Activated CD4-positive, alpha-beta T cell treated with anti-CD3 and anti-CD28 coated beads, Interleukin-2, amount 10 ng/mL, durations not matched to agents 7 days and 5 days (primary cell): ENCODE results near the gene CXXC1. TPM values are rescaled to one million over a fixed set of nuclear protein-coding genes. Genes with fewer than 3 reads are reported as not detected.

Source experiments
- CTCF ChIA-PET: fragments of 350-600 bp; sonication (Branson Sonifier 250); formaldehyde crosslinking; loops from one replicate; lab custom pipeline; 2021; ENCODE audit warnings: antibody characterized with exemption; lab: Charles Lee
- POLR2A ChIA-PET: fragments of 350-600 bp; sonication (Branson Sonifier 250); formaldehyde crosslinking; loops from one replicate; lab custom pipeline; 2021; ENCODE audit warnings: antibody characterized with exemption; lab: Charles Lee
- DNase-seq: peaks from one replicate; pipeline ENCODE4 v3.0.0-alpha.2; 2020
- H3K27ac Mint-ChIP-seq: one replicate; pipeline ENCODE4 v1.8.0; 2021; ENCODE audit warnings: mild to moderate bottlenecking, moderate library complexity, mixed read lengths
- H3K27me3 Mint-ChIP-seq: one replicate; pipeline ENCODE4 v1.8.0; 2021; ENCODE audit warnings: mixed read lengths
- H3K36me3 Mint-ChIP-seq: one replicate; pipeline ENCODE4 v1.8.0; 2021; ENCODE audit warnings: low read depth, mixed read lengths
- H3K4me1 Mint-ChIP-seq: one replicate; pipeline ENCODE4 v1.8.0; 2021; ENCODE audit warnings: mixed read lengths
- H3K4me3 Mint-ChIP-seq: one replicate; pipeline ENCODE4 v1.8.0; 2021; ENCODE audit warnings: mild to moderate bottlenecking, moderate library complexity, mixed read lengths
- H3K9me3 Mint-ChIP-seq: one replicate; pipeline ENCODE4 v1.8.0; 2021; ENCODE audit warnings: mixed read lengths
- total RNA-seq, 2 experiments: library from RNA; stranded (reverse); gene quantifications; one replicate each; pipeline ENCODE4 v1.2.3, GENCODE V29; 2021

CXXC1 gene
- 100 to 1,000 TPM; 125 to 139 TPM for total RNA-seq

DNA sequence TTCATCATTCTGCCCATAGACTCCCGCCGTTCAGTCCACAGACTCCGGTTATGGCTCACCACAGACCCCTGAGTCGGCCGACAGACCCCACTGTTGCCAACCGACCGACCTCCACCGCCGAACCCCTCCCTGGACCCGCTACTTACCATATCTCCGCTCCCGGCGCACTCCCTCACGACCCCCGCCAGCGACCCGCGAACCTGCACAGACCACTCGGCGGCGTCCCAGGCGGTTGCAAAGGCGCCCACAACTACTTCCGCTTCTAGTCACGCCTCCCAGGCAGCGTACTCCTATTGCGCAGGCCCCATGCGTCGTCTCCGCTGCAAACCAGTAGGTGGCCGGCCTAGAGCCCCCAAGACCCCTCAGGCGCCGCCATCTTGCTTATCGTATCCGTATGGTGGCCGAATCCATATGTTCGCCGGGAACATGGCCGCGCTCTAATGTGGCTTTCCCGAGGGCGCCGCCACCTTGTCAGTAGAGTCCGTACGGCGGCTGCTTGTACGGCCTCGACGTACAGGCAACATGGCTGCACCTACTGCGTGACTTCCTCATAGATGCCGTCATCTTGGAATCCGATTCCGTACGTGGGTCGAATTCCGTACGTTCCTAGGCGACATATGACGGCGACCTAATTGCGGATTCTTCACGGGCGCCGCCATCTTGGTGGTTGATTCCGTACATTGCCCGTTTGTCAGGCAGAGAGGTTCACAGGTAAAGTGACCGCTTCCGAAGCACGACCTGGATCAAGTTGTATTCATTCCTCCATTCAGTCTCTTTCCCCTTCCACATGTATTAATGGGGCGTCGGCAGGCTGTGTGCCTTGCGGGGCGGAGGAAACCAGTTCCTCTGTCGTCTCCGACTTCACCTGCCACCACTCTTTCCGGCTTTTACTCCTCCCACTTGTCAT, at the start of gene CXXC1:
Gene CXXC1 (minus strand): TSS at position 252 of the 907 bp plus-strand sequence. CDS start 103 bp downstream, at position 149.
- Mint-ChIP-seq H3K27ac (peak within 1 kb of the TSS; percentile 97), H3K4me1 (peaks cover 37% of the 10 kb centered on the region), H3K4me3 (peak within 1 kb of the TSS; percentile 99), H3K27me3 (no peaks in the 10 kb centered on the region), H3K36me3 (peaks cover 39% of the 10 kb centered on the region), H3K9me3 (no peaks in the 10 kb centered on the region)
- CTCF ChIA-PET: no interaction called here
- peak; percentile 97 for DNase-seq
- POLR2A ChIA-PET: no interaction called here

DNA sequence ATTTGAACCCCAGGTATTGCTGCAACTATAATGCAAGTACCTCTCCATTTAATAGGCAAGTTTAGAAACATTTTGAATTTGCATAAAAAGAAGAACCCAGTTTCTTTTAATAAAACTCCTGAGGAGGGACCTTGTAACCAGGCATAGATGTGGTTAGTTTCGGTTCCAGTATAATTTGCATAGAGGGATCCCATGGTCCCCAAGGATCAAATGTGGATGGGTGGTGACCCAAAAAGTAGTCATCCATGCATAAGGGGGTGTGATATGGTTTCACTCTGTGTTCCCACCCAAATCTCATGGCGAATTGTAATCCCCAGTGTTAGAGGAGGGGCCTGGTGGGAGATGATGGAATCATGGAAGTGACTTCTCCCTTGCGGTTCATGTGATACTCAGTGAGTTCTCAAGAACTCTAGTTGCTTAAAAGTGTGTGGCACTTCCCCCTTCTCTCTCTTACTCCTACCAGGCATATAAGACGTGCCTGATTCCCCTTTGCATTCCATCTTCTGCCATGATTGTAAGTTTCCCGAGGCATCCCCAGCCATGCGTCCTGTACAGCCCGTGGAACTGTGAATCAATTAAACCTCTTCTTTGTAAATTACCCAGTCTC, 47.2 kb upstream of the CXXC1 start:
- ChIA-PET POLR2A (no interaction called here), CTCF (no interaction called here)
- no peak overlapping the region for H3K4me3 Mint-ChIP-seq
- no peaks in the 10 kb centered on the region for H3K9me3 Mint-ChIP-seq
- H3K4me1 Mint-ChIP-seq: no peaks in the 10 kb centered on the region
- H3K27ac Mint-ChIP-seq: no peak overlapping the region
- H3K27me3 Mint-ChIP-seq: peaks cover 10% of the 10 kb centered on the region
- DNase-seq: no peak
- no peaks in the 10 kb centered on the region for H3K36me3 Mint-ChIP-seq

DNA sequence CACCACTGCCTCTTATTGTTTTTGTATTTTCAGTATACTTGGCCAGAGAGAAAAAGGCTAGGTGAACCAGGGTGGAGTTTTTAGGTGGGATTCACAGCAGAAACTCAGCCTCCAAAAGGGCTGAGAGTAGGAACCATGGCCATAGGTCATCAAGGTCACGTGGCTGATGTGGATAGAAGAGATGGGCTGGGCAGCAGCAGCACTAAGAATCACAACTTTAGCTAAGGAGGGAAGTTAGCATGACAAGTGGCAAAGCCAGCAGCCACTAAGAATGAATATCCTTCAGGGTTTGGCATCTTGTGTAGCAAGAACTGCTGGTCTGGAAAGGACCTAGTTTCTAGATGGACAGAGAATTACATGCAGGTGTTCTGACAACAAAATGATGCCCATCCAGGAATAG, 44.2 kb upstream of the CXXC1 start:
- POLR2A ChIA-PET: no interaction called here
- Mint-ChIP-seq H3K9me3 (no peaks in the 10 kb centered on the region), H3K27me3 (peaks cover 20% of the 10 kb centered on the region), H3K36me3 (no peaks in the 10 kb centered on the region), H3K27ac (no peak overlapping the region), H3K4me1 (no peaks in the 10 kb centered on the region), H3K4me3 (no peak overlapping the region)
- CTCF ChIA-PET: no interaction called here
- DNase-seq: no peak

DNA sequence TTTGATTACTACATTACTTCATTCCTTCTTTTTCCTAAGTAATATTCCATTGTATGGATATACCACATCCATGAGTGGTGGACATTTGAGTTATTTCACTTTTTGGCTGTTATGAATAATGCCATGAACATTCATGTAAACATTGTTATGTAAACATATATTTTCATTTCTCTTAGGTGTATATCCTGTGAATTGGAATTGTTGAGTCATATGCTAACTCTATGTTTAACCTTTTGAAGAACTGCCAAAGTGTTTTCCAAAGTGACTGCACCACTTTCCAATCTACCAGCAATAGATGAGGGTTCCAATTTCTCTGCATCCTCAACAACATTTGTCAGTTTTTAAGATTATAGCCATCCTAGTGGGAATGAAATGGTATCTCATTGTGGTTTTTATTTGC, 42.7 kb upstream of the CXXC1 start:
- Mint-ChIP-seq H3K27me3 (peaks cover 25% of the 10 kb centered on the region), H3K36me3 (no peaks in the 10 kb centered on the region)
- DNase-seq: no peak

DNA sequence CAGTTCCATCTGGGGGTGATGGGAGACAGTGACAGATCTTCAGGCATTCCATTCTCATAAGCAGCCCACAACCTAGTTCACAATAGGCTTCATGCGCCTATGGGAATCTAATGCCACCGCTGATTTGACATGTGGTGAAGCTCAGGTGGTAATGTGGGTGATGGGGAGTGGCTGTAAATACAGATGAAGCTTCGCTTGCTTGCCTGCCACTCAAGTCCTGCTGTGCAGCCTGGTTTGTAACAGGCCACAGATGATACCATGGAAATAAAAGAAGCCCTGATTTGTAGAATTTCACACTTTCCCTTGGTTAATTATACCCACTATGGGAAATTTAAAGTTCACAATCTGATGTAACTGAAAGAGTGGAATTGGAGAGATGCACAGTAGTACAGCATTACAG, 40.5 kb upstream of the CXXC1 start:
- peaks cover 27% of the 10 kb centered on the region for H3K27me3 Mint-ChIP-seq
- no peaks in the 10 kb centered on the region for H3K36me3 Mint-ChIP-seq
- H3K4me3 Mint-ChIP-seq: no peak overlapping the region
- CTCF ChIA-PET: no interaction called here
- POLR2A ChIA-PET: no interaction called here
- H3K9me3 Mint-ChIP-seq: no peaks in the 10 kb centered on the region
- no peak overlapping the region for H3K27ac Mint-ChIP-seq
- H3K4me1 Mint-ChIP-seq: no peaks in the 10 kb centered on the region
- DNase-seq: no peak

More for the DNA sequence above, 42.7 kb upstream of the CXXC1 start:
- H3K4me1 Mint-ChIP-seq: no peaks in the 10 kb centered on the region
- H3K9me3 Mint-ChIP-seq: no peaks in the 10 kb centered on the region
- H3K27ac Mint-ChIP-seq: no peak overlapping the region
- ChIA-PET POLR2A (no interaction called here), CTCF (no interaction called here)
- H3K4me3 Mint-ChIP-seq: no peak overlapping the region

DNA sequence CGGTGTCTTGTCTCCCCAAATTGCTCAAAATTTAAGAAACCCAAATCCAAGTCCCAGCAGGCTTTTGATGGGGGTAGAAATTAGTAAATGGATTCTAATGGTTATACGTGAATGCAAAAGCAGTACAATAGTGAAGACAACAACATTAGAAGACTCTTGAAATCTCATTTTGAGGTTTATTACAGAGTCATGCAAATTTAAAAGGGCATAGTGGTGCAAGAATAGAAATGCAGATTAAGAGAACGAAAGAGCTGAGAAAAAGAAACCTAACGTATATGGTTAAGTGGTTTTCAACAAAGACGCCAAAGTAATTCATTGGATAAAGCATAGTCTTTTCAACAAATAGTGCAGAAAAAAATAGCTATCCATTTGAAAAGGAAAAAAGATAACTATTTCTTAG, 33.2 kb upstream of the CXXC1 start:
- DNase-seq: no peak
- POLR2A ChIA-PET: no interaction called here
- CTCF ChIA-PET: interaction anchor here (0.6 to 1.7 kb wide), 2 partner anchors 13 to 31 kb away, joined by 3 to 8 read pairs; no protein-coding TSS in a partner anchor
- Mint-ChIP-seq H3K27ac (peak overlapping the region; percentile 87), H3K9me3 (no peaks in the 10 kb centered on the region), H3K4me3 (peak overlapping the region; percentile 47), H3K27me3 (peaks cover 24% of the 10 kb centered on the region), H3K36me3 (no peaks in the 10 kb centered on the region), H3K4me1 (peaks cover 16% of the 10 kb centered on the region)

DNA sequence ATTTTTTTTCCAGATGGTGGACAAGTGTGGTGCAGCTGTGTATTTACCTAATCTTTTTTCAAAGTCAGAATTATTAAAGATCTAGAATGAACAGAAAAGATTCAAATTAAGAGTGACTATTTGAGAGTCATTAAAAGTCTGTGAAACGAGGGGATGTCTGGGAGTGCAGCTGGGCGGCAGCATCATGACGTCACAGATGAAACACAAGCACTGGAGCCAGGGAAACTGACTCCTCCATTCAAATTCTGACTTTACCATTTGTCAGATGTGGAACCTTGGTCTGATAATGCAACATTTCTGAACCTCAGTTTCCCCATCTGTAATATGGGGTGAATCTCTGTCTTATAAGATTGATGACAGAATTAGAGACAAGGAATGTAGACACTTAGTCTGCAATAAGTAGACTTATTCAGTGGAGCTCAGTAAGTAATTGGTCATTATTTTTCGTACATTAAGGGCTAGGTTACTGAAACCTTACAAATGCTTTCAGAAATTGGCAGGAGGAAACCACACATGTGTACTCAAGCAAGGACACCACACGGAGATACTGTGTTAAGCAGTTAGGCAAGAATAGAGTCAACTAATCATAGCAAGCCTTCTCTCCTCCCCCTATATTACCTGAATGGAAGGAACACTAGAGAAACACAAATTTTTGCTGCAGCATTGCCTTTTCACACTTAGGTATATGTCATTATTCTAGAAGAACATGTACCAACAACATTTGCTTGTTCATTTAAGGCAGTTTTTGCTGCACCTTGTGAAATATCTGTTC, 27.8 kb upstream of the CXXC1 start:
- H3K4me3 Mint-ChIP-seq: no peak overlapping the region
- ChIA-PET POLR2A (no interaction called here), CTCF (no interaction called here)
- no peaks in the 10 kb centered on the region for H3K9me3 Mint-ChIP-seq
- H3K4me1 Mint-ChIP-seq: peaks cover 8% of the 10 kb centered on the region
- no peaks in the 10 kb centered on the region for H3K36me3 Mint-ChIP-seq
- DNase-seq: no peak
- H3K27ac Mint-ChIP-seq: no peak overlapping the region
- H3K27me3 Mint-ChIP-seq: peaks cover 43% of the 10 kb centered on the region

DNA sequence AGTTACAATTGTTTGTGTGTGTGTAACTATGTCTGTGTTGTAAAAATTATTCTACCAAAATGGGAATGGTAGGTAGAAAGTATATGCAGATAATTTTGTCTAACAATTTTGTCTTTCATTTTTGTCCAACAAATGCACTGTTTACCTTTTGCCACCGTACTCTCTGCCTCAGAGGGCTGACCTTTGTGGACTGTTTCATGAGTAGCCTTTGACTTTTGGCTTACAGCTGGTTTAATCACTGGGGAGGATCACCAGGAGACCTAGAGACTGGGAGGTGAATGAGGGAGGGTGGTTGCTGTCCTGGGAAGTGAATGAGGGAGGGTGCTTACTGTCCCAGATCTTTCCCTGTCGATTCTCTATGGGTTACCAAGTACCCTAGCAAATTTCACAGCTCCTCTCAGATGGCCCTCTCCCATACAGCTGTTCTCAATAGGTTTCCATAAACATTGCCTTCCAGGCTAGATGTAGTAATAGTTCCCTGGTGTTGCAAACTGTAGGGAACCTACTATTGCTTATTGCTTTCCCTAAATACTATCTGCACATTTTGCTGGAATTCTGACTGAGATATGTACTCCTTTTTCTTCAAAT, 26.5 kb upstream of the CXXC1 start:
- Mint-ChIP-seq H3K9me3 (no peaks in the 10 kb centered on the region), H3K4me1 (peaks cover 3% of the 10 kb centered on the region), H3K36me3 (no peaks in the 10 kb centered on the region), H3K27me3 (peaks cover 43% of the 10 kb centered on the region), H3K4me3 (no peak overlapping the region), H3K27ac (no peak overlapping the region)
- no peak for DNase-seq
- ChIA-PET POLR2A (no interaction called here), CTCF (interaction anchor here (1.4 kb wide), 2 partner anchors 32 to 43 kb away, joined by 3 to 4 read pairs; partner anchors contain the start of gene MBD1)

DNA sequence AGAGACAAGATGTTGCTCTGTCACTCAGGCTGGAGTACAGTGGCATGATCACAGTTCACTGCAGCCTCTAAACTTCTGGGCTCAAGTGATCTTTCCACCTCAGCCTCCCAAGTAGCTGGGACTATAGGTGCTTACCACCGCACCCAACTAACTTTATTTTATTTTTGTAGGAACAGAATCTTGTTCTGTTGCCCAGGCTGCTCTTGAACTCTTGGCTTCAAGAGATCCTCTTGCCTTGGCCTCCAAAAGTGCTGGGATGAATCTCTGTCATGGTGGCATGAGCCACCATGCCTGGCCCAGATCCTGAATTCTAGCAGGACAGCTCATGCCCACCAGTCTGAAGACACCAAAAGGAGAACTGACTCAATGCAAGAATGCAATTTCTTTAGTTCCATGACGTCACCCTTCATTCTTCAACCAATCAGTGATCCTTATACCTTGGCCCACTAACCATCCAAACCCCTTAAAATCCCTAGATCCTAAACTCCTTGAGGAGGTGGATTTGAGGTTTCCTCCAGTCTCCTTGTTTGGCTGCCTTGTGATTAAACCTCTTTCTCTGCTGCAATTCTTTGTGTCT, 25.6 kb upstream of the CXXC1 start:
- H3K27me3 Mint-ChIP-seq: peaks cover 40% of the 10 kb centered on the region
- H3K9me3 Mint-ChIP-seq: peaks cover 3% of the 10 kb centered on the region
- peaks cover 6% of the 10 kb centered on the region for H3K4me1 Mint-ChIP-seq
- no peak overlapping the region for H3K4me3 Mint-ChIP-seq
- ChIA-PET CTCF (interaction anchor here (0.8 to 1.4 kb wide), 3 partner anchors 23 to 44 kb away, joined by 3 to 4 read pairs (median 3); partner anchors contain the start of gene MBD1), POLR2A (no interaction called here)
- no peak for DNase-seq
- no peak overlapping the region for H3K27ac Mint-ChIP-seq
- H3K36me3 Mint-ChIP-seq: no peaks in the 10 kb centered on the region

DNA sequence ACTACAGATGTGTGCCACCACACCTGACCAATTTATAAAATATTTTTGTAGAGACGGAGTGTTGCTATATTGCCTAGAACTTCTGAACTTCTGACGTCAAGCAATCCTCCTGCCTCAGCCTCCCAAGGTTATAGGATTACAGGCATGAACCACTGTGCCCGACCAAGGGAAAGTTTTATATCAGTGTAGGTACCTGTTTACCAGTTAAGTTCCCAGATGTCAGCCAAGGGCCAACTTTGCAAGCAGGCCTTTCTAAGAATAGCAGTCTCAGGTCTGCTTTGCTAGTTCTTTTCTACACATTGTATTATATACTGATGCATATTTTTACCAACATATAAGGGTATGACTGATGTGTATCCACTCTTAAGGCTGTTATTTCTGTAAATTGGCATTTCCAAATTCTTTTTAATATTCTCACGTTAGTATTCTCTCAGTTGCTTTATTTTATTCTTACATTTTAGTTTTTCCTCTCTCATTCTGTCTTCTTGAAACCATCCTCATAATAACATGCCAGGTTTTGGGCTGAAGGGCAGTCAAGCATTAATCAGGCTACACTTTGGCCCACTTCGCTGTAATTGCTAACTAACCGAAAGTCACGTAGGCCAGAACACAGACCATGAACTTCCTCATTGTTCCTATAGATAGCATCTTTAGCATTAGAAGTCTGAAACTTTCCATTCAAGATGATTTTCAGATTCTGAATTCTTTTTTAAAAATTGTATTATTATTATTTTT, 25.0 kb upstream of the CXXC1 start:
- peaks cover 37% of the 10 kb centered on the region for H3K27me3 Mint-ChIP-seq
- POLR2A ChIA-PET: no interaction called here
- H3K27ac Mint-ChIP-seq: no peak overlapping the region
- CTCF ChIA-PET: interaction anchor here (0.8 to 1.4 kb wide), 2 partner anchors 22 to 45 kb away, joined by 3 to 4 read pairs; no protein-coding TSS in a partner anchor
- H3K4me3 Mint-ChIP-seq: no peak overlapping the region
- H3K9me3 Mint-ChIP-seq: peaks cover 3% of the 10 kb centered on the region
- H3K4me1 Mint-ChIP-seq: peaks cover 13% of the 10 kb centered on the region
- H3K36me3 Mint-ChIP-seq: no peaks in the 10 kb centered on the region
- DNase-seq: no peak

DNA sequence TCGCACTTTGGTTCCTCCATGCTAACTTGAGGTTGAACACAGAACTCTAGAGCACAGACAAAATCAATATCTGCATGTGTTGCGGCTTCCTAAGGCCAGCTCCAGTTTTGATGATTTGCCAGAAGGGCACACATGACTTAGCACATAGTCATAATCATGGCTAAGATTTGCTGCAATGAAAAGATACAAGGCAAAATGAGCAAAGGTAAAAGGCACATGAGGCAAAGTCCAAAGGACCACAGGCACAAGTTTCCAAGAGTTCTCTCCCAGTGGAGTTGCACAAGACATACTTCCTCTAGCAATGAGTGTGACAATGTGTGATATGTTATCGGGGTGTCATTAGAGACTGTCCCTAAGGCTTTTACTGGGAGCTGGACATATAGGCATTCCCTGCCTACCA, 24.2 kb upstream of the CXXC1 start:
- Mint-ChIP-seq H3K27me3 (peaks cover 33% of the 10 kb centered on the region), H3K36me3 (peaks cover 2% of the 10 kb centered on the region), H3K4me1 (peaks cover 21% of the 10 kb centered on the region), H3K9me3 (peaks cover 3% of the 10 kb centered on the region), H3K27ac (no peak overlapping the region), H3K4me3 (no peak overlapping the region)
- CTCF ChIA-PET: no interaction called here
- no peak for DNase-seq
- POLR2A ChIA-PET: no interaction called here
